ENCODE results near the gene TANGO2. TPM values are rescaled to one million over a fixed set of nuclear protein-coding genes. Genes with fewer than 3 reads are reported as not detected.

TANGO2 gene
- total and polyA plus RNA-seq, 10 of the 15 experiments (the other 5 are each of a cell fraction or from before 2014, with no cell fraction given), result 4.0 to 24.8 (median 20.9) TPM

DNA sequence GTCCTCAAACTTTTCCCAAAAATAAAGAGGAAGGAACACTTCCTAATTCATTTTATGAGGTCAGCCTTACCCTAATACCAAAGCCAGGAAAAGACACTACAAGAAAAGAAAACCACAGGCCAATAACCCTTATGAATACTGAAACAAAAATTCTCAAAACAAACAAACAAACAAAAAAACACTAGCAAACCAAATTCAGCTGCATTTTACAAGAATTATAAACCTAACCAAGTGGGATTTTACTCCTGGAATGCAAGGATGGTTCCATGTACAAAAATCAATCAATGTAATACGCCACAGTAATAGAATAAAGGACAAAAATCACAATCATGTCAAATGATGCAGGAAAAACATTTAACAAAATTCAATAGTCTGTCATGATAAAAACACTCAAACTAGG, 17.6 kb upstream of the TANGO2 start (continued):
- TF ChIP-seq TBL1XR1 (IDR thresholded peaks at IDR 0.05; ENCODE audit: low read depth, low read length), result no peak

DNA sequence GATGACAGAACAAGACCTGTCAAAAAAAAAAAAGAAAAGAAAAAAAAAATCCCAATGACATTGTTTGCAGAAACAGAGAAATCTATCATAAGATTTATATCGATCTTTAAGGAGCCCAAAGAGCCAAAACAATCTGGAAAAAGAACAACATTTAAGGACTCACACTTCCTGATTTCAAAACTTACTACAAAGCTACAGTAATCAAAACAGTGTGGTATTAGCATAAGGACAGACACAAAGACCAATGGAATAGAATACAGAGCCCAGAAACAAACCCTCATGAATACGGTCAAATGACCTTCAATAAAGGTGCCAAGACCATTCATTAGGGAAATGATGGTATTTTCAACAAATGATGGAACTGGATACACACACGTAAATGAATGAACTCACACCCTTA, 16.4 kb upstream of the TANGO2 start:
- no peak for FAIRE-seq
- Histone ChIP-seq H3K9me3 (replicated peaks; ENCODE audit: control insufficient read depth, insufficient read depth, low read length) (peaks cover 3% of the 10 kb centered on the region; the same call in 2 of the 3 replicates), H2AFZ (ENCODE audit: control insufficient read depth, low read depth, low read length) (no peak overlapping the region), H3K9ac (ENCODE audit: control insufficient read depth, insufficient read depth, low read length) (no peak overlapping the region), H4K20me1 (ENCODE audit: control insufficient read depth, insufficient read depth) (no peaks in the 10 kb centered on the region), H3K4me3 (no peak overlapping the region), H3K36me3 (ENCODE audit: control insufficient read depth in 2 of 2, insufficient read depth in 2 of 2, low read length in 1 of 2) (no peaks in the 10 kb centered on the region), H3K27me3 (replicated peaks in 1 of 2; ENCODE audit: control insufficient read depth in 2 of 2, insufficient read depth in 2 of 2, low read length in 1 of 2) (peaks cover 0 to 2% of the 10 kb centered on the region in 2 experiments; a peak in 2 of 4 replicates), H3K79me2 (ENCODE audit: control insufficient read depth, insufficient read depth, low read length) (no peaks in the 10 kb centered on the region), H3K27ac (ENCODE audit: control insufficient read depth, insufficient read depth) (no peak overlapping the region), H3K4me2 (ENCODE audit: control insufficient read depth, insufficient read depth) (no peak overlapping the region), H3K4me1 (ENCODE audit: control insufficient read depth, insufficient read depth, low read length) (no peaks in the 10 kb centered on the region)
- DNase-seq (ENCODE audit: low read depth, low spot score), result no peak
- RAD21 ChIA-PET (ENCODE audit: unreplicated experiment), result no interaction called here
- 31% methylated on average over 3 of the region's 3 CpGs for WGBS (ENCODE audit: insufficient coverage, insufficient replicate concordance, low lambda C conversion rate, missing lambda C conversion rate)
- CTCF ChIA-PET, result no interaction called here
- POLR2A ChIA-PET, result no interaction called here
- in situ Hi-C loops (cut with MboI), result no loop called here
- BruUV-seq (replicated peaks), result no TSS peak
- ATAC-seq, result no peak
- TF ChIP-seq ZNF384 (IDR thresholded peaks at IDR 0.05; ENCODE audit: borderline replicate concordance, low read depth, low read length), result no peak
- TF ChIP-seq ZBTB33 (IDR thresholded peaks at IDR 0.05), result no peak
- TF ChIP-seq EGR1 (IDR thresholded peaks at IDR 0.05; ENCODE audit: borderline replicate concordance in 1 of 2, low read depth in 2 of 2, low read length in 2 of 2), result no peak
- no peak for TF ChIP-seq FOXM1 (IDR thresholded peaks at IDR 0.05; ENCODE audit: low read depth, low read length)
- intact Hi-C loops (cut with micrococcal nuclease; ENCODE audit: unreplicated experiment), result no loop called here
- SMC1A ChIA-PET (ENCODE audit: uncharacterized antibody, unreplicated experiment), result interaction anchor here (0.6 kb wide), 1 partner anchor 1935 kb away, joined by 3 read pairs; no protein-coding TSS in a partner anchor
